LNCAP (cell line): ENCODE results near the gene BEGAIN.

ENCODE experiments used
- TF ChIP-seq, protein P1 (sequence below): fragments of 450-650 bp; IDR thresholded peaks from 2 replicates; pipeline ENCODE4 v1.5.1; 2017; ENCODE audit warnings: mild to moderate bottlenecking

The BEGAIN gene

DNA sequence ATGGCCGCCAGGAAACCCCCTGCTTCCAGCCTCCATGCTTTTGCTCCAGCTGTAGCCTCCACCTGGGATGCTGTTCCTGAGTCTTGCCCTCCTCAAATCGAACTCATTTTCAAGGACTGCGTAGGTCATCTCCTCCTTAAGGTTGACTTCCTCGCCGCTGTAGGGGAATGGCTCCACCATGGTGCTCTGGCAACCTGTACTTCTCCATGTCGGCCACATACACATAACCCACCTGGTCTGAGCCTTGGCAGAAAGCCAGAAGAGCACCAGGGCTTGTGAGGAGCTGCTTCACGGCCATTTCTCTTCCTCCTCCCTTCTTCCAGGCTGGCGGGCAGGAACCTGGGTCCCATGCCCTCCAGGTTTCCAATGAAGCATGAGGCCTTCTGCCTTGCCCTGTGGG, 36.7 kb upstream of the BEGAIN start:
- TF ChIP-seq, protein P1, sequence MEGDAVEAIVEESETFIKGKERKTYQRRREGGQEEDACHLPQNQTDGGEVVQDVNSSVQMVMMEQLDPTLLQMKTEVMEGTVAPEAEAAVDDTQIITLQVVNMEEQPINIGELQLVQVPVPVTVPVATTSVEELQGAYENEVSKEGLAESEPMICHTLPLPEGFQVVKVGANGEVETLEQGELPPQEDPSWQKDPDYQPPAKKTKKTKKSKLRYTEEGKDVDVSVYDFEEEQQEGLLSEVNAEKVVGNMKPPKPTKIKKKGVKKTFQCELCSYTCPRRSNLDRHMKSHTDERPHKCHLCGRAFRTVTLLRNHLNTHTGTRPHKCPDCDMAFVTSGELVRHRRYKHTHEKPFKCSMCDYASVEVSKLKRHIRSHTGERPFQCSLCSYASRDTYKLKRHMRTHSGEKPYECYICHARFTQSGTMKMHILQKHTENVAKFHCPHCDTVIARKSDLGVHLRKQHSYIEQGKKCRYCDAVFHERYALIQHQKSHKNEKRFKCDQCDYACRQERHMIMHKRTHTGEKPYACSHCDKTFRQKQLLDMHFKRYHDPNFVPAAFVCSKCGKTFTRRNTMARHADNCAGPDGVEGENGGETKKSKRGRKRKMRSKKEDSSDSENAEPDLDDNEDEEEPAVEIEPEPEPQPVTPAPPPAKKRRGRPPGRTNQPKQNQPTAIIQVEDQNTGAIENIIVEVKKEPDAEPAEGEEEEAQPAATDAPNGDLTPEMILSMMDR = no peak

DNA sequence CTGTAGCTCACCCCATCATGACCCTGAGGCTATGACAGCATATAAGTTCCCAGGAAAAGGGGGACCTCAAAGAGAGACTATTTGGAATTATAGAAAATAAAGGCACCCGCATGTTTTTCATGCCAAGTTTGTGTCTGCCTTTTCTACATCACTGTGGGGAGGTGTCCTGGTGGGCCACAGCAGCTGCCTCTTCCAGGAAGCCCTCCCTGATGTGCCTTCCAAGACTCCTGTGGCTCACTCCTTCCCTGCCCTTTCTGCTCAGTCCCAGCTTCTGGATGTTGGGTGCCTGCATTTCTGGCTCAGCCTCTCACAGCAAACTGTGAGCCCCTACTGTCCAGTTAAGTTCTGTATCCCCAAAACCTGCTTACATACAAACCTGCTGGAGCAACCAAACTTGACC, 36.3 kb upstream of the BEGAIN start:
- TF ChIP-seq, protein P1 = no peak

DNA sequence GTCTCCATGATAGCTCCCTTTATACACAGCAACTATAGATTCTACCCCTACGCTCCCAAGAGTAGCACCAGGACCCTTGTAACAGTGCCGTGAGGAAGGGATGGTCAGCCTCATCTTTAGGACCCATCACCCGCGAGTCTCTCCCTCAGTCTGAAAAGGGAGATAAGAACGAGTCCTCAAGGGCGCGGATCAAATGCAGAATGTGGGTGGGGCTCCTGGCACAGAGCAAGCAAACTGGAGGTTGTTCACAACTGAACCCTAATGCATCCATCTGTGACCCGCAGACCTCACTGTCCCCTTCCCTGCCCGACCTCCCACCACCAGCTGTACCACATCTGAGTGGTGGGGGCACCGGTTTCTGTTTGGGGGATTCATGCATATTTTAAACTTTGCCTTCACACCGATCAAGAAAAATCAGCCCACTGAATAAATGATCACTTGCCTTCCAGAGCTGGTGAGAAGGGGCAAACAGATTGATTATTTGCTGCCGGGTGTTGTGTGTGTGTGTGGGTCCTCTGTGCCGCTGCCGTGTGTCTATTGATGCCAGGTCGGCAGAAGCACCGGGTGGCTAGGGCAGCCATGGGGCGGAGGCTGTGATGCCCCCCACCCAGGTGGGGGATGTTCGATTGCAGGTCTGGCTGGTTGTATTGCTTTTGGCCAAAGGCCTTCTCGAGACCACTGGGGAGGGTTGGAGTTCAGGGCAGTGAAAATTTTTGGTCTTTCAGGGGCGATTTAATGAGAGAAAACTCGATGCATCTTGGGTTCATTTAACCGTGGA, 35.7 kb upstream of the BEGAIN start:
- TF ChIP-seq, protein P1 = no peak

DNA sequence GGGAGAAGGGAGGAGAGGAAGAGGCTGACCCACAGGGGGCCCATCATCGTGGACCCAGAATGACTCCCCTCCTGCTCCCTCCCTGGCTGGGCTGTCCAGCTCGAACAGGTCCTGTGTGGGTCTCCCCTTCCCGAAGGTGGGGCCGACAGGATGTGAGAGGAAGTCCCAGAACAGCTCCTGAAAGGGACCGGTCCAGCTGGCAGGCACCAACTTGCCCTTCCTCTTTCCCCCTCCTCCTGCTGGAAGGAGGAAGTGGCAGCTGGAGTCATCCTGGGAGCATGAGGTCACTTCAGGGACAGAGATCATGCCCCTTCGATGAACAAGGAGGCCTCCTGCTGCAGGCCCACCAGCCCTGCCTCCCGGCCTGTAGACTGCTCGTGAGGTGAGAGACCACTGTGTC, 35.0 kb upstream of the BEGAIN start:
- TF ChIP-seq, protein P1 = no peak

DNA sequence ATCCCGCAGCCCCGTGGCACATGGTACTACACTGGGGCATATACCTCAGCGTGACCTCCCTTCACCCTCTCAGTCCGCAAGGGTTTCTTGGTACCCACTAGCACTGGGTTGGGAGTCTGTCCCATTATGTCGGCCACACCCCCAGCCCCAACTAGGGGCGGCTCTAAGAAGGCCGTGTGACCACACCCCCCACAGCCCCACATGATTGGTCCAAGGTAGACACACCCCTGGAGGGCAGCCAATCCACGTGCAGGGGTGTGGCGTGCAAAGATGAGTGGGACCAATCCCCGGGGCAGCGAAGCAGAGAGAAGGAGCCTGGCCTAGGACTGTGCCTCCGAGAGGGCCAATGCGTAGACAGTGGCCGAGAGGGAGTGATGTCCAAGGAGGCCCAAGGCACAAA, 34.6 kb upstream of the BEGAIN start:
- TF ChIP-seq, protein P1 = no peak

DNA sequence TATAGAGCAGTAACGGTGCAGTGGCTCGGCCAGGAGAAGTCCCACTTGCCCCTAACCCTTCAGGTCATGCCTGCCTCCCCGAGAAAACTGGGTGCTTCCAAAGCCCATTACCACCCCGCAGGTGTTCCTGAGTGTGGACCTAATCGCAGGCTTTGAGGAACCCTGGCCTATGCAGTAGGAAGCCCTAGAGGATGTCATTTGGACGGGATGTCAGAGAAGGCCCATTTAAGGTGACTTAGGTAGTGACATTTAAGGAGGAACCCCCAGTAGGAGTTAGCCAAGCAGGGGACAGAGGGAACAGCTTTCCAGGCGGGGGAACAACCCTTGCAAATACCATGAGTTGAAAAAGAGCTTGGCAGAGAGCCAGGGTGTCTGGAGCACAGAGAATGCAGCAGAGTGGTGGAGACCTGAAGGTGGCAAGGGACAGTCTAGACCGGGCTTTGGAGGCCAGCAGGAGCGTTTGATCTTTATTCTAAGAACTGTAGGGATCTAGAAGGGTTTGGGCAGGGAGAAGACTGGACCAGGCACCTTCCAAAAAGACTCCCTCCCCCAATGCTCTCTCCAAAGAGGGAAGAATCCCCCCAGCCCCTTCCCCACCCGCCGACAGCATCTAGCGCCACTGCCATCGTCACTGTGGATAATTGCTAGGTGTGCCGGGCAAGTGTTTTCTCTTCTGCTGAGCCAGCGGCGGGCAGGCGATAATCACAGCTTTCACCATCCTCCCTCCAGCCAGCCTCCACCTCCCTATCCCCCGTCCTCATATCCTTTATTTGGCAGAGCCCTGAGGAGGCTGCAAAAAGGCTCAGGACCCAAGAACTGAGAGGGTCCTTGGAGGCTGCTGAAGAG, 33.3 kb upstream of the BEGAIN start:
- TF ChIP-seq, protein P1 = no peak

DNA sequence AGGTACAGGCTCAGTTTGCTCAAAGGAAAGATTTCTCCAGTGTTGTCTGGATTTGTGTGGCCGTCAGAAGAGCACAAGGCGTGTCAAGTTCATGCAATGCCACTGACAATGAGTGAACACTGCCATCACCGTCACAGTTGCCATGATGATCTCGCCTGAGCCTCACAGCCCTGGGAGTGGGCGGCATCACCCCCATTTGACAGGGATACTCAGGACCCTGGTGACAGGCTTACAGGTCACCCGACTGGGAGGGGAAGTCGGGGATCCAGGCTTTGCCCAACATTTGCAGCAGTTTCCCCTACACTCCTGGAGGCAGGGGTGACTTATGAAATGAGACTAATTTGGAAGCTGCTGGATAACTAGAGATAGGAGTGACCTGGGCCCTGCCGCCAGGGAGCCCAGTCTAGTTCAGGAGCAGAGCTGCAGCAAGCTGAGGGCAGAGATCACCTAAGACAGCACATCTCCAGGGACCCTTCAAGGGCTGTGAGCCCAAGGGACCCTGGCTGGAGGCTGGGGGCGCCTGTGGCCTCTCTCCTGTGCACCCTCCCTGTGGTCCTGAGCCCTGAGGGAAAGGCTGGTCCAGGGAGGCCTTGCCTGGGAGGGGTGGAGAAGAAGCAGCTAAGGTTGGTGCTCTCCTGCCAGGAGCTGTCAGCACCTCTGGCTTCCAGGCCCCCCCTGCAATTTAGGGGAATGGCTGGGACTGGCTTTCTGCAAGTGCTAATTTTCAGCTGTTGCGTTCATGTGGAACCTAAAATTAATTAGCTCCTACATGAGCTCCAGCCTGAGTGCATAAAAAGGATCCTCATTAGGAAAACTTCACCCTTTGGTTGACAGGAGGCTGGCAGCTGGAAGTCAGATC, 32.4 kb upstream of the BEGAIN start:
- TF ChIP-seq, protein P1 = no peak
